GM12873 (cell line): ENCODE measurements around the gene C1R.
A peak's percentile ranks its signal among the peaks of the same experiment; 100 is the strongest.

Experiments
- TF ChIP-seq, protein P1 (sequence below): IDR thresholded peaks from 2 replicates; pipeline ENCODE4 v1.5.1; 2012; ENCODE audit warnings: low read depth, mild to moderate bottlenecking, moderate library complexity, low read length, control low read depth; ENCODE audit not compliant: insufficient read depth; ENCODE audit errors: missing control alignments

Gene C1R

DNA sequence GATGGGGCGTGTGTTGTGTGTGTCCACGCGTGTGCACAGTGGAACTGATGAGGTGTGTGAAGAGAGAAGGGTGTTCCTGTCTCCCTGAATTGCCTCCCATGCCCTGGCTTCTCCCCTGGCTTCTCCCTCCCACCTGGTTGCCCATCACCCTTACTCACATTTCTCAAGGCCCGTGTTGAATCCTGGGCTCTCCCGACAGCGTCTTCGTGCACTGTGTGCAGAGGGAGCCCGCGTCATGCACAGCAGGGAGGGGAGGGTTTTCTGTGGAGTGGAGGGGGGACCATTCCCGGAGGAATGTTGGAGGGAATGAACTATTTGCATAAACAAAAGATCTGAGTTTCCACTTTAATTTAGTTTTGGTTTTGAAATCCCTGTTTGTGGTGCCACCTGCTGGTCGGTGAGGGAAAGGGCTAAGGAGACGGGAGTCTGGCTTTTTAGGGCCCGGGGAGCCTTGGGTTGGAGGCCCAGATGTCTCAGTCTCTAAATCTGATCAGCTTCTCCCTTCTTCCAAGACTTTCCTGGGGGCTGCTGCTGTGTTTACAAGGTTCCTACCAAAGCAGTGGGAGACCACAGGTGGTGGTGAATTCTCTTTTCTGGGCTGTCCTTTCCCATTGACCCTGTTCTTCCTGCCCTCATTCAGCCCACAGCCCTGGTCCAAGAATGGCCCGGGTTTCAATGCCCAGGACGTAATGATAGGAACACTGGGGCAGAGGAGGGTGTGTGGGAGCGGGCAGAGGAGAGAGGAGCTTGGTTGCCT is at the start of gene C1R:
Gene C1R (minus strand): TSS at position 217 of the 757 bp plus-strand sequence. CDS start 57 bp downstream, at position 160.
- TF ChIP-seq, protein P1, sequence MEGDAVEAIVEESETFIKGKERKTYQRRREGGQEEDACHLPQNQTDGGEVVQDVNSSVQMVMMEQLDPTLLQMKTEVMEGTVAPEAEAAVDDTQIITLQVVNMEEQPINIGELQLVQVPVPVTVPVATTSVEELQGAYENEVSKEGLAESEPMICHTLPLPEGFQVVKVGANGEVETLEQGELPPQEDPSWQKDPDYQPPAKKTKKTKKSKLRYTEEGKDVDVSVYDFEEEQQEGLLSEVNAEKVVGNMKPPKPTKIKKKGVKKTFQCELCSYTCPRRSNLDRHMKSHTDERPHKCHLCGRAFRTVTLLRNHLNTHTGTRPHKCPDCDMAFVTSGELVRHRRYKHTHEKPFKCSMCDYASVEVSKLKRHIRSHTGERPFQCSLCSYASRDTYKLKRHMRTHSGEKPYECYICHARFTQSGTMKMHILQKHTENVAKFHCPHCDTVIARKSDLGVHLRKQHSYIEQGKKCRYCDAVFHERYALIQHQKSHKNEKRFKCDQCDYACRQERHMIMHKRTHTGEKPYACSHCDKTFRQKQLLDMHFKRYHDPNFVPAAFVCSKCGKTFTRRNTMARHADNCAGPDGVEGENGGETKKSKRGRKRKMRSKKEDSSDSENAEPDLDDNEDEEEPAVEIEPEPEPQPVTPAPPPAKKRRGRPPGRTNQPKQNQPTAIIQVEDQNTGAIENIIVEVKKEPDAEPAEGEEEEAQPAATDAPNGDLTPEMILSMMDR, result peak; percentile 83

DNA sequence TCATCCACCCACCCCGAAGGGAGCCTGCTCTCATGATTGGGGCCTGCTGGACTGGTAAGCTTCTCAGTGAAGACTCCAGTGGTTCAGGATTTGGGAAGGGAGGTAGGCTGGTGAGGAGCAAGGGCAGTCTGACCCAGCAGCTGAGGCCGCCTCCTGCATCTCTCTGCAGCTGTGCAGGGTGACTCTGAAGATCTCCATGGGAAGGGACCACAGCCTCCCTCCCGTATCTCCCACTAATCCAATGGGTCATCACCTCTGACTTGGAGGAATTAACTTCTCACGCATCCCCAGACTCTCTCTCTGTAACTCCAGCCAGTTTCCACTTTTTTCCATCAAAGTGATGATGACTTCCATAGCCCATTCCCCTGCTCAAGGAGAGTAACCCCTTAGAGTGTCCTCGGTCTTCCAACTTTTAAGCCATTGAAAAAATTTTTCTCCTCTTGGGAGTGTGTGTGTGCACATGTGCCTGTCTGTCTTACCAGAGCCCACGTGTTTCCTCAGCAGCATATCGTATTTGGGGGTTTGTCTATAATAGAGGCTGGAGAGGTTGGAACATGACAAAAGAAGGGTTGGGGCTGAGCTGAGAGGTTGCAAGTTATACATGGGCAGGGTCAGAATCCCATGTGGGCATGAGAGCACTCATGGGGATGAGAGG is 49.2 kb upstream of the C1R start:
- TF ChIP-seq, protein P1, result no peak

DNA sequence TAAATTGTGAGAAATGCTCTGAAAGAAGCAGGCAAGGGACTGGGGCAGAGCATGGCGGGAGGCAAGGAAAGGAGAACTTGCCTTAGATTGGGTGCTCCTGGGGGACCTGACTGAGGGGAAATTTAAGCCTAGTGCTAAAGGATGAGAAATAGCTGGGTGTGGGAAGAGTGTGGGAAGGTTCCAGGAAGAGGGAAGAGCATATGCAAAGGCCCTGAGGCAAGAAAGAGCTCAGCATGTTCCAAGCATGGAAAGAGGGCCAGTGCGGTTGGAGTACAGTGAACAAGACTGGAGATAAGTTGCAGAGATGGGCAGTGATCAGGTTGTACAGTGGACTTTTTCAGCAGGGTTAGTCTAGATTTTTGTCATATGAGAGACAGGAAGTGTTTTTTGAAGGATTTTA is 47.0 kb upstream of the C1R start:
- TF ChIP-seq, protein P1, result no peak

DNA sequence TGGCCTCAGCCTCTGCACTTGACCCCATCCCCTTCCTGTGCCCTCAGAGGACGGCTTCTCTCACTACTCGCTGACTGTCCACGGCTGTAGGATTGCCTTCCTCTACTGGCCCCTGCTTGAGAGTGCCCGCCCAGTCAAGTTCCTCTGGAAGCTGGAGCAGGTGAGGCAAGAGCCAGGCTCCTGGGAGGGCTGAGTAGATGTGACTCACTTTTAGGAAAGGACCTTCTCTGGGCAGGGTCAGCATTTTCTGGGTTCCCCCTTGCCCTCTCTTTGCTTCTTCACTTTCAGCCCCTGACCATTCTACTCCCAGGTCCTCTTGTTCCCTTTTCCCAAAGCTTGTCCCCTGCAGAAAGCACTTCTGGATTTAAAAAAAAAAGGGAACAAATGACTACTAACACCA is 45.7 kb upstream of the C1R start:
- TF ChIP-seq, protein P1, result no peak

DNA sequence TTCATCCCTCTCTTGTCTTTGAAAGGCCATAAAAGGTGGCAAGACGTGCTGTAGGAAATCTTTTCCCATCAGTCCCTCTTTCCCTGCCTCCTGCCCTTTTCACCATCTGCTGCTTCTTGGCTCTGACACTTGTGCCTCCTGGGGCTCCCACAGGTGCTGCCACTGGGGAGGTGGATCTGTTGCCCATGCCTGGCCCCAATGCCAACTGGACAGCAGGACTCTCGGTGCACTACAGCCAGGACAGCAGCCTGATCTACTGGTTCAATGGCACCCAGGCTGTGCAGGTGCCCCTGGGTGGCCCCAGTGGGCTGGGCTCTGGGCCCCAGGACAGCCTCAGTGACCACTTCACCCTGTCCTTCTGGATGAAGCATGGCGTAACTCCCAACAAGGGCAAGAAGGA is 44.4 kb upstream of the C1R start:
- TF ChIP-seq, protein P1, result no peak

DNA sequence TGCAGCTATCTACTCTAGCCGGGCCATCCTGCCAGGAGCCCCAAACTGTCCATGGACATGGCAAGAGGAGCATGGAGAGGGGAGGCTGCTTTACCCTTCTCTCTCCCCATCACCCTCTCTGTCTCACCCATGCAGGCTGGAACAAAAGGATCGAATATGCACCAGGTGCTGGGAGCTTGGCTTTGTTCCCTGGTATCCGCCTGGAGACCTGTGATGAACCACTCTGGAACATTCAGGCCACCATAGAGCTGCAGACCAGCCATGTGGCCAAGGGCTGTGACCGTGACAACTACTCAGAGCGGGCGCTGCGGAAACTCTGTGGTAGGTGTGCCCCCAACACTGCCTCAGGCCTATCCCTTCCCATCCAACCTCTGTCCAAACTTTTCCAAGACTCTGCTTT is 43.8 kb upstream of the C1R start:
- TF ChIP-seq, protein P1, result no peak

DNA sequence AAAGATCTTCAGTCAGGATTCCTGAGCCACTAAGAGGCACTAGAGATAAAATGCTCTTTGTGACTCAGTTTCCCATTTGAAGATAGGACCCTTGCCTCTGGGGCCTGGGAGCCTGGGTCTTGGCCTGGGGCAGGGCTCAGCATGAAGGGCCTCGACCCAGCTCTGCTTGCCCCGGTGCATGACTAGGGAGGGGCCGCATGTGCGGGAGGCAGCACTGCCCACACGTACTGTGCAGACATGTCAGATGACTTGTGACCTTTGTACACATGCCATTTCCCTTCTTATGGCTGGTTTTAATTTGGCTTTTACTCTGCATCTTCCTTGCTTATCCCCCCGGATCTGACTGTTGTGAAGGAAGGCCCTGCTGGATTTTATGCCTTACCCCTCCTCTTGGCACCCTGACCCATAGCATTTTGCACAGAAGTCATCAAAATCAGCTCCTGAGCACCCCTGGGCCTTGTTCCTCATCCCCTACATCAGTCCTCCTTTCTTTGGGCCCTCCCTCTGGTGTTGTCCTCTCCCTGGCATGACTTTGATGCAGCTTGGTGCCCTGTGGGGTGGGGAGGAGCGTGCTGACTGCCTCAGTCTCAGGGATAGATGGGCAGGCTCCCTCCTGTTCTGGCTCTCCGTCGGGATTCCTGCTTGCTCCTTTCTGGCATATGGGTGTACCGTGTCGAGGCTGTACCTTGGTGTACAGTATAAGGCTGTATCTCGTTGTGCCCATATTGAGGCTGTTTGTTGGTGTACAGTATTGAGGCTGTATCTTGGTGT is 42.3 kb upstream of the C1R start:
- TF ChIP-seq, protein P1, result no peak
